ENCODE results near the gene TRAF7. TPM values are rescaled to one million over a fixed set of nuclear protein-coding genes. Genes with fewer than 3 reads are reported as not detected.

Gene TRAF7
- total and polyA plus RNA-seq, 2 of the 13 experiments (the other 11 are each of a cell fraction or from before 2014, with no cell fraction given): 47.9 to 65.6 TPM

DNA sequence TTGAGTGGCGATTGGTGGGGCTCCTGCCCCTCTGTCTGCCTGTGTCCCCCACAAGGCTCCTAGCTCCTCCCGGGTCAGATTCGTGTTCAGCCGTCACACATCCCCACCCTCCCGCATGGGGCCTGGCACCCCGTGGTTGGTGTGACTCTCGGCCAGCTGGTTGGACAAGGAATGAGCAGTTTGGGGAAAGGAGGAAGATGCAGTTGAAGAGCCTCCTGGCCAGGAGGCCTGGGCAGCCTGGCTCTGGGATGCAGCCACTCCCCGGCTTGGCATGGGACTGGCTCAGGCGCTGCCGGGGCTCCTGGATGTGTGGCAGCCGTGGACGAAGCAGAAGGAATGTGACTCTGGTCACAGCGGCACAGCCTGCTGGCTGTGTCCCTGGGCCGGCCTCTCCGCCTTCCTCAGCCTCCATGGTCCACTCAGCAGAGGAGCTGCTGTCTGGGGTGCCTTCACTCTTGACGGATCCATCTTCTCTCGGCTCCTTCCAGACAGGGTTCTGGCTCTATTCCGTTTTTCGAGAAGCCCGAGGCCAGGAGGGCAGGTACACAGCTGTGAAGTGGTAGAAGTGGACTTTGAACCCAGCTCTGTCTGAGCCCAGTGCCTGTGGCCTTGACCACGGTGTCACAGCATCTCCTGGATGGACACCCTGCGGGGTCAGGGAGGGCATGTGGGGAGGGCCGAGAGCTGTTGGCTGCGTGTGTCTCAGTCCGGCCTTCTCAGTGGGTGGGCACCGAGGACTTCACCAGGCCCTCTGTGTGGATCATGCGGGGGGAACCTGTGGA is 2.1 kb downstream of the TRAF7 start (continued):
- TF ChIP-seq, protein P1, sequence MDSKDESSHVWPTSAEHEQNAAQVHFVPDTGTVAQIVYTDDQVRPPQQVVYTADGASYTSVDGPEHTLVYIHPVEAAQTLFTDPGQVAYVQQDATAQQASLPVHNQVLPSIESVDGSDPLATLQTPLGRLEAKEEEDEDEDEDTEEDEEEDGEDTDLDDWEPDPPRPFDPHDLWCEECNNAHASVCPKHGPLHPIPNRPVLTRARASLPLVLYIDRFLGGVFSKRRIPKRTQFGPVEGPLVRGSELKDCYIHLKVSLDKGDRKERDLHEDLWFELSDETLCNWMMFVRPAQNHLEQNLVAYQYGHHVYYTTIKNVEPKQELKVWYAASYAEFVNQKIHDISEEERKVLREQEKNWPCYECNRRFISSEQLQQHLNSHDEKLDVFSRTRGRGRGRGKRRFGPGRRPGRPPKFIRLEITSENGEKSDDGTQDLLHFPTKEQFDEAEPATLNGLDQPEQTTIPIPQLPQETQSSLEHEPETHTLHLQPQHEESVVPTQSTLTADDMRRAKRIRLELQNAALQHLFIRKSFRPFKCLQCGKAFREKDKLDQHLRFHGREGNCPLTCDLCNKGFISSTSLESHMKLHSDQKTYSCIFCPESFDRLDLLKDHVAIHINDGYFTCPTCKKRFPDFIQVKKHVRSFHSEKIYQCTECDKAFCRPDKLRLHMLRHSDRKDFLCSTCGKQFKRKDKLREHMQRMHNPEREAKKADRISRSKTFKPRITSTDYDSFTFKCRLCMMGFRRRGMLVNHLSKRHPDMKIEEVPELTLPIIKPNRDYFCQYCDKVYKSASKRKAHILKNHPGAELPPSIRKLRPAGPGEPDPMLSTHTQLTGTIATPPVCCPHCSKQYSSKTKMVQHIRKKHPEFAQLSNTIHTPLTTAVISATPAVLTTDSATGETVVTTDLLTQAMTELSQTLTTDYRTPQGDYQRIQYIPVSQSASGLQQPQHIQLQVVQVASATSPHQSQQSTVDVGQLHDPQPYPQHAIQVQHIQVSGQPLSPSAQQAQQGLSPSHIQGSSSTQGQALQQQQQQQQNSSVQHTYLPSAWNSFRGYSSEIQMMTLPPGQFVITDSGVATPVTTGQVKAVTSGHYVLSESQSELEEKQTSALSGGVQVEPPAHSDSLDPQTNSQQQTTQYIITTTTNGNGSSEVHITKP (CRISPR knock-in tag; IDR thresholded peaks at IDR 0.05; ENCODE audit: low read depth): peak; percentile 41; the same call in 1 of the 2 replicates
- peak; percentile 84 for TF ChIP-seq ZNF772 (CRISPR knock-in tag; IDR thresholded peaks at IDR 0.05)
- TF ChIP-seq SYNCRIP (IDR thresholded peaks at IDR 0.05; ENCODE audit: insufficient read depth, low read depth, low read length): no peak
- TF ChIP-seq, protein P2, sequence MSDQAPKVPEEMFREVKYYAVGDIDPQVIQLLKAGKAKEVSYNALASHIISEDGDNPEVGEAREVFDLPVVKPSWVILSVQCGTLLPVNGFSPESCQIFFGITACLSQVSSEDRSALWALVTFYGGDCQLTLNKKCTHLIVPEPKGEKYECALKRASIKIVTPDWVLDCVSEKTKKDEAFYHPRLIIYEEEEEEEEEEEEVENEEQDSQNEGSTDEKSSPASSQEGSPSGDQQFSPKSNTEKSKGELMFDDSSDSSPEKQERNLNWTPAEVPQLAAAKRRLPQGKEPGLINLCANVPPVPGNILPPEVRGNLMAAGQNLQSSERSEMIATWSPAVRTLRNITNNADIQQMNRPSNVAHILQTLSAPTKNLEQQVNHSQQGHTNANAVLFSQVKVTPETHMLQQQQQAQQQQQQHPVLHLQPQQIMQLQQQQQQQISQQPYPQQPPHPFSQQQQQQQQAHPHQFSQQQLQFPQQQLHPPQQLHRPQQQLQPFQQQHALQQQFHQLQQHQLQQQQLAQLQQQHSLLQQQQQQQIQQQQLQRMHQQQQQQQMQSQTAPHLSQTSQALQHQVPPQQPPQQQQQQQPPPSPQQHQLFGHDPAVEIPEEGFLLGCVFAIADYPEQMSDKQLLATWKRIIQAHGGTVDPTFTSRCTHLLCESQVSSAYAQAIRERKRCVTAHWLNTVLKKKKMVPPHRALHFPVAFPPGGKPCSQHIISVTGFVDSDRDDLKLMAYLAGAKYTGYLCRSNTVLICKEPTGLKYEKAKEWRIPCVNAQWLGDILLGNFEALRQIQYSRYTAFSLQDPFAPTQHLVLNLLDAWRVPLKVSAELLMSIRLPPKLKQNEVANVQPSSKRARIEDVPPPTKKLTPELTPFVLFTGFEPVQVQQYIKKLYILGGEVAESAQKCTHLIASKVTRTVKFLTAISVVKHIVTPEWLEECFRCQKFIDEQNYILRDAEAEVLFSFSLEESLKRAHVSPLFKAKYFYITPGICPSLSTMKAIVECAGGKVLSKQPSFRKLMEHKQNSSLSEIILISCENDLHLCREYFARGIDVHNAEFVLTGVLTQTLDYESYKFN (CRISPR knock-in tag; conservative IDR thresholded peaks at IDR 0.05): peak; percentile 94
- 0 out of 2 replicates have a peak, but pooled peaks have one; percentile 15 for TF ChIP-seq ZNF761 (CRISPR knock-in tag; conservative IDR thresholded peaks at IDR 0.05)
- TF ChIP-seq, protein P3, sequence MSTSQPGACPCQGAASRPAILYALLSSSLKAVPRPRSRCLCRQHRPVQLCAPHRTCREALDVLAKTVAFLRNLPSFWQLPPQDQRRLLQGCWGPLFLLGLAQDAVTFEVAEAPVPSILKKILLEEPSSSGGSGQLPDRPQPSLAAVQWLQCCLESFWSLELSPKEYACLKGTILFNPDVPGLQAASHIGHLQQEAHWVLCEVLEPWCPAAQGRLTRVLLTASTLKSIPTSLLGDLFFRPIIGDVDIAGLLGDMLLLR (CRISPR knock-in tag; IDR thresholded peaks at IDR 0.05): no peak
- peak; percentile 49; the same call in 1 of the 2 replicates for TF ChIP-seq ZNF225 (CRISPR knock-in tag; IDR thresholded peaks at IDR 0.05)
- no peak for TF ChIP-seq GABPA (IDR thresholded peaks at IDR 0.05; ENCODE audit: low read depth, low read length)
- peak; percentile 58 for TF ChIP-seq GABPA (CRISPR knock-in tag; IDR thresholded peaks at IDR 0.05; ENCODE audit: low read depth)
- peak; percentile 79; the same call in 1 of the 2 replicates for TF ChIP-seq MYC (CRISPR knock-in tag; IDR thresholded peaks at IDR 0.05; ENCODE audit: borderline replicate concordance)
- TF ChIP-seq MATR3 (CRISPR knock-in tag; IDR thresholded peaks at IDR 0.05): no peak
- TF ChIP-seq ZNF780A (CRISPR knock-in tag; IDR thresholded peaks at IDR 0.05): no peak
- 0 out of 2 replicates have a peak, but pooled peaks have one; percentile 51 for TF ChIP-seq POGZ (CRISPR knock-in tag; IDR thresholded peaks at IDR 0.05)
- TF ChIP-seq SOX5 (CRISPR knock-in tag; IDR thresholded peaks at IDR 0.05; ENCODE audit: borderline replicate concordance): peak; percentile 70; the same call in 1 of the 2 replicates
- peak; percentile 58 for TF ChIP-seq GATAD1 (CRISPR knock-in tag; IDR thresholded peaks at IDR 0.05)
- TF ChIP-seq KDM5B (CRISPR knock-in tag; IDR thresholded peaks at IDR 0.05; ENCODE audit: borderline replicate concordance): peak; percentile 73; the same call in 1 of the 2 replicates
- TF ChIP-seq NCOA2 (CRISPR knock-in tag; IDR thresholded peaks at IDR 0.05): peak; percentile 79
- no peak for TF ChIP-seq NR3C1 (CRISPR knock-in tag; IDR thresholded peaks at IDR 0.05)
- TF ChIP-seq CBFB (CRISPR knock-in tag; IDR thresholded peaks at IDR 0.05): 0 out of 2 replicates have a peak, but pooled peaks have one; percentile 34
- 0 out of 2 replicates have a peak, but pooled peaks have one; percentile 64 for TF ChIP-seq HNRNPL (IDR thresholded peaks at IDR 0.05; ENCODE audit: low read depth, low read length)
- TF ChIP-seq RELA (CRISPR knock-in tag; IDR thresholded peaks at IDR 0.05): no peak
- TF ChIP-seq NR2F6 (IDR thresholded peaks at IDR 0.05): peak; percentile 96
- TF ChIP-seq NR2F6 (CRISPR knock-in tag; IDR thresholded peaks at IDR 0.05): peak; percentile 99
- TF ChIP-seq KMT2A (CRISPR knock-in tag; IDR thresholded peaks at IDR 0.05): peak; percentile 72; the same call in 1 of the 2 replicates
